CD14-positive monocyte (primary cell): Measurements from ENCODE around the gene IMPG2. TPM values are rescaled to one million over a fixed set of nuclear protein-coding genes. Genes with fewer than 3 reads are reported as not detected.

Experiments used
- DNase-seq, 3 donors: peaks; one replicate each; pipeline ENCODE4 v3.0.0-alpha.2; 2011 to 2022
- H2AFZ ChIP-seq: 2 replicates; pipeline ENCODE4 v1.6.0; 2012; ENCODE audit warnings: mild to moderate bottlenecking, low read depth, low read length, inconsistent platforms; ENCODE audit not compliant: insufficient read depth, poor library complexity, severe bottlenecking
- H3K27ac ChIP-seq, 2 donors: 1 replicate in 1 of 2; 2 replicates in 1 of 2; pipeline ENCODE4 v1.5.1; 2012 to 2013; ENCODE audit warnings: low read length in 2 of 2, control low read depth in 1 of 2, inconsistent platforms in 1 of 2, low read depth in 1 of 2, mild to moderate bottlenecking in 1 of 2
- H3K27me3 ChIP-seq, 2 donors: one replicate each; pipeline versions ENCODE4 v1.6.0 to v1.6.1; 2011 to 2013; ENCODE audit warnings: low read length in 2 of 2; ENCODE audit not compliant: control insufficient read depth in 2 of 2, insufficient read depth in 2 of 2
- H3K36me3 ChIP-seq, 2 donors: replicated peaks in 1 of 2; 1 replicate in 1 of 2; 2 replicates in 1 of 2; pipeline versions ENCODE4 v1.5.1 to v1.6.1; 2012 to 2013; ENCODE audit warnings: low read length in 2 of 2, control low read depth in 1 of 2, inconsistent platforms in 1 of 2, mild to moderate bottlenecking in 1 of 2; ENCODE audit not compliant: insufficient read depth in 2 of 2, control insufficient read depth in 1 of 2
- H3K4me1 ChIP-seq, 2 donors: 1 replicate in 1 of 2; 2 replicates in 1 of 2; pipeline versions ENCODE4 v1.5.1 to v1.6.1; 2012 to 2013; ENCODE audit warnings: low read length in 2 of 2, control low read depth in 1 of 2, inconsistent platforms in 1 of 2, mild to moderate bottlenecking in 1 of 2, moderate library complexity in 1 of 2; ENCODE audit not compliant: insufficient read depth in 2 of 2, control insufficient read depth in 1 of 2
- H3K4me2 ChIP-seq: replicated peaks from 2 replicates; pipeline ENCODE3; 2012; ENCODE audit warnings: low read length, moderate library complexity, mild to moderate bottlenecking; ENCODE audit not compliant: poor library complexity, severe bottlenecking; ENCODE audit errors: extremely low read depth
- H3K4me3 ChIP-seq, 3 experiments: fragments of 200-600 bp in 1 of 3; sonication (generic) in 1 of 3; replicated peaks in 1 of 3; 1 replicate in 2 of 3; 2 replicates in 1 of 3; pipeline ENCODE4 v1.5.1; 2011 to 2013; ENCODE audit warnings: low read length in 3 of 3, mild to moderate bottlenecking in 3 of 3, control low read depth in 2 of 3, low read depth in 2 of 3, inconsistent platforms in 1 of 3, moderate library complexity in 1 of 3
- H3K79me2 ChIP-seq: 2 replicates; pipeline ENCODE4 v1.6.0; 2012; ENCODE audit warnings: mild to moderate bottlenecking, control low read depth, inconsistent platforms, low read length, moderate library complexity; ENCODE audit not compliant: insufficient read depth
- H3K9ac ChIP-seq: 2 replicates; pipeline ENCODE4 v1.6.0; 2017; ENCODE audit warnings: low read length, mild to moderate bottlenecking; ENCODE audit not compliant: insufficient read depth, poor library complexity, severe bottlenecking
- H3K9me3 ChIP-seq, 2 donors: replicated peaks in 1 of 2; 1 replicate in 1 of 2; 2 replicates in 1 of 2; pipeline versions ENCODE4 v1.5.1 to v1.6.1; 2012 to 2013; ENCODE audit warnings: low read length in 2 of 2, control low read depth in 1 of 2; ENCODE audit not compliant: control insufficient read depth in 1 of 2, insufficient read depth in 1 of 2
- H4K20me1 ChIP-seq: 2 replicates; pipeline ENCODE4 v1.6.0; 2012; ENCODE audit warnings: mild to moderate bottlenecking, low read length, control low read depth, moderate library complexity; ENCODE audit not compliant: insufficient read depth
- H3K27ac Mint-ChIP-seq, 7 donors: one replicate each; pipeline ENCODE4 v1.8.0; 2020; ENCODE audit warnings: mild to moderate bottlenecking in 7 of 7, mixed read lengths in 7 of 7, moderate library complexity in 6 of 7, inconsistent platforms in 2 of 7
- H3K27me3 Mint-ChIP-seq, 3 donors: one replicate each; pipeline ENCODE4 v1.8.0; 2021 to 2022; ENCODE audit warnings: low read depth in 3 of 3, mild to moderate bottlenecking in 3 of 3, mixed read lengths in 3 of 3, moderate library complexity in 3 of 3, inconsistent platforms in 1 of 3
- H3K36me3 Mint-ChIP-seq, 2 donors: one replicate each; pipeline ENCODE4 v1.8.0; 2020; ENCODE audit warnings: mixed read lengths in 2 of 2, inconsistent platforms in 1 of 2, mild to moderate bottlenecking in 1 of 2
- H3K4me1 Mint-ChIP-seq: one replicate; pipeline ENCODE4 v1.8.0; 2020; ENCODE audit warnings: mild to moderate bottlenecking, mixed read lengths
- H3K4me3 Mint-ChIP-seq, 2 donors: one replicate each; pipeline ENCODE4 v1.8.0; 2020; ENCODE audit warnings: mild to moderate bottlenecking in 2 of 2, mixed read lengths in 2 of 2, moderate library complexity in 1 of 2
- H3K9me3 Mint-ChIP-seq, 7 donors: one replicate each; pipeline ENCODE4 v1.8.0; 2020 to 2022; ENCODE audit warnings: mixed read lengths in 7 of 7, mild to moderate bottlenecking in 6 of 7, moderate library complexity in 6 of 7, inconsistent platforms in 2 of 7
- WGBS: methylation state at CpG from one replicate; pipeline ENCODE4 v1.1.5; 2013; ENCODE audit warnings: missing lambda C conversion rate; ENCODE audit not compliant: insufficient coverage; 5-methylcytosine and 5-hydroxymethylcytosine counted together
- intact Hi-C, 2 donors: fragments of 100-400 bp; cut with micrococcal nuclease; formaldehyde crosslinking; loops; one replicate each; pipeline versions ENCODE4 v1.15.0 to v1.15.1; 2023
- polyA plus RNA-seq, 3 donors: library from polyadenylated mRNA; depleted of rRNA in 1 of 3; unstranded in 2 of 3; stranded (reverse) in 1 of 3; fragments of 300-500 nt in 2 of 3; fragments of >200 nt in 1 of 3; fragmentation: Illumina TruSeq in 2 of 3; gene quantifications; 1 replicate in 2 of 3; 2 replicates in 1 of 3; pipeline ENCODE4 v1.2.3, GENCODE V29; 2012 to 2021
- TF ChIP-seq, protein P1 (sequence below): fragments of 200-600 bp; IDR thresholded peaks from one replicate; pipeline ENCODE4 v1.8.0; 2022; ENCODE audit warnings: antibody characterized with exemption, mild to moderate bottlenecking

The IMPG2 gene
- polyA plus RNA-seq, 3 donors = 0.04 to 0.15 TPM; not detected in 1

DNA sequence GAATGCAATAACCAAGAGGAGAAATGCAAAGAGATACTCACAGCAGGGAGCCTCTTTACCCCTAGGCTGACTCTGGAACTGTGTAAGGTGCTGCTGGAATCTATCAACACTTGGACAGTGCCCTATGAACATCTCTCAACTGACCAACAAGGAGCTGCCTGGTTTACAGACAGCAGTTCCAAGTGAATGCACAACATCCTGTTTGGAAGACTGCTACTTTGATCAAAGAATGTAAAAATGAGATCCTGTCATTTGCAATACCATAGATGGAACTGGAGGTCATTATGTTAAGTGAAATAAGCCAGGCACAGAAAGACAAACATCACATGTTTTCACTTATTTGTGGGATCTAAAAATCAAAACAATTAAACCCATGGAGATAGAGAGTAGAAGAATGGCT lies 136.3 kb downstream of the IMPG2 start:
- Mint-ChIP-seq H3K36me3 (no peaks in the 10 kb centered on the region), H3K27me3 (peaks cover 0 to 8% (median 1%) of the 10 kb centered on the region in 3 donors), H3K4me3 (no peak overlapping the region), H3K27ac (no peak overlapping the region), H3K4me1 (no peaks in the 10 kb centered on the region), H3K9me3 (peaks cover 5 to 16% (median 6%) of the 10 kb centered on the region in 7 donors)
- Histone ChIP-seq H3K27me3 (no peaks in the 10 kb centered on the region), H3K4me1 (no peaks in the 10 kb centered on the region), H3K4me3 (no peak overlapping the region), H3K36me3 (no peaks in the 10 kb centered on the region), H3K4me2 (no peak overlapping the region), H3K9me3 (no peaks in the 10 kb centered on the region), H2AFZ (no peak overlapping the region), H3K79me2 (no peaks in the 10 kb centered on the region), H4K20me1 (no peaks in the 10 kb centered on the region), H3K27ac (no peak overlapping the region), H3K9ac (no peak overlapping the region)
- intact Hi-C loops = no loop called here
- DNase-seq = no peak
- TF ChIP-seq, protein P1, sequence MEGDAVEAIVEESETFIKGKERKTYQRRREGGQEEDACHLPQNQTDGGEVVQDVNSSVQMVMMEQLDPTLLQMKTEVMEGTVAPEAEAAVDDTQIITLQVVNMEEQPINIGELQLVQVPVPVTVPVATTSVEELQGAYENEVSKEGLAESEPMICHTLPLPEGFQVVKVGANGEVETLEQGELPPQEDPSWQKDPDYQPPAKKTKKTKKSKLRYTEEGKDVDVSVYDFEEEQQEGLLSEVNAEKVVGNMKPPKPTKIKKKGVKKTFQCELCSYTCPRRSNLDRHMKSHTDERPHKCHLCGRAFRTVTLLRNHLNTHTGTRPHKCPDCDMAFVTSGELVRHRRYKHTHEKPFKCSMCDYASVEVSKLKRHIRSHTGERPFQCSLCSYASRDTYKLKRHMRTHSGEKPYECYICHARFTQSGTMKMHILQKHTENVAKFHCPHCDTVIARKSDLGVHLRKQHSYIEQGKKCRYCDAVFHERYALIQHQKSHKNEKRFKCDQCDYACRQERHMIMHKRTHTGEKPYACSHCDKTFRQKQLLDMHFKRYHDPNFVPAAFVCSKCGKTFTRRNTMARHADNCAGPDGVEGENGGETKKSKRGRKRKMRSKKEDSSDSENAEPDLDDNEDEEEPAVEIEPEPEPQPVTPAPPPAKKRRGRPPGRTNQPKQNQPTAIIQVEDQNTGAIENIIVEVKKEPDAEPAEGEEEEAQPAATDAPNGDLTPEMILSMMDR = no peak

GRCh38 chr3:101183151-101183550 lies 137.2 kb downstream of the IMPG2 start:
- H3K4me1 ChIP-seq = no peaks in the 10 kb centered on the region
- H3K9me3 ChIP-seq = no peaks in the 10 kb centered on the region
- H3K4me3 ChIP-seq = no peak overlapping the region
- 83% methylated on average over 1 of the region's 5 CpGs for WGBS
- no peak overlapping the region for H3K27ac Mint-ChIP-seq
- H3K9ac ChIP-seq = no peak overlapping the region
- intact Hi-C loops = no loop called here
- no peak for DNase-seq
- no peak overlapping the region for H3K4me2 ChIP-seq
- no peaks in the 10 kb centered on the region for H3K36me3 ChIP-seq
- H3K79me2 ChIP-seq = no peaks in the 10 kb centered on the region
- H3K27me3 ChIP-seq = no peaks in the 10 kb centered on the region
- no peaks in the 10 kb centered on the region for H4K20me1 ChIP-seq
- H3K9me3 Mint-ChIP-seq = peaks cover 4 to 15% (median 5%) of the 10 kb centered on the region in 7 donors
- H3K27ac ChIP-seq = no peak overlapping the region
- peaks cover 0 to 8% (median 2%) of the 10 kb centered on the region in 3 donors for H3K27me3 Mint-ChIP-seq
- H2AFZ ChIP-seq = no peak overlapping the region
- no peaks in the 10 kb centered on the region for H3K4me1 Mint-ChIP-seq
- TF ChIP-seq, protein P1 = no peak
- no peak overlapping the region for H3K4me3 Mint-ChIP-seq
- H3K36me3 Mint-ChIP-seq = no peaks in the 10 kb centered on the region
